ENCODE results near the gene TPRKB.

DNA sequence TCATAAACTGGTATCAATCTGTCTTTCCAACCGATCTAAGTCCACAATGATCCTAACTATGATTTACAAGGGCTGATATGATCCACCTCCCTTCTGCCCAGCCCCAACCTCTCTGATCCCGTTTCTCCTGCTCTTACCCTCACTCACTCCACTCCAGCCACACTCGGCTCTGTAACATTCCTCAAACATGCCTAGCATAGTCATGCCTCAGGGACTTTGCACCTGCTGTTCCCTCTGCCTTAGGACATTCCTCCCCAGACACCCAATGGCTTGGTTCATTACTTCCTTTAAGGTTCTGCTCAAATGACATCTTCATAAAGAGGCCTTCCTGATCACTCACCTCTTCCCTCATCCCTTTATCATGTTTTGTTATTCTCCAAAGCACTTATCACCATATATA, 33.6 kb upstream of the TPRKB start:
- TF ChIP-seq, protein P1, sequence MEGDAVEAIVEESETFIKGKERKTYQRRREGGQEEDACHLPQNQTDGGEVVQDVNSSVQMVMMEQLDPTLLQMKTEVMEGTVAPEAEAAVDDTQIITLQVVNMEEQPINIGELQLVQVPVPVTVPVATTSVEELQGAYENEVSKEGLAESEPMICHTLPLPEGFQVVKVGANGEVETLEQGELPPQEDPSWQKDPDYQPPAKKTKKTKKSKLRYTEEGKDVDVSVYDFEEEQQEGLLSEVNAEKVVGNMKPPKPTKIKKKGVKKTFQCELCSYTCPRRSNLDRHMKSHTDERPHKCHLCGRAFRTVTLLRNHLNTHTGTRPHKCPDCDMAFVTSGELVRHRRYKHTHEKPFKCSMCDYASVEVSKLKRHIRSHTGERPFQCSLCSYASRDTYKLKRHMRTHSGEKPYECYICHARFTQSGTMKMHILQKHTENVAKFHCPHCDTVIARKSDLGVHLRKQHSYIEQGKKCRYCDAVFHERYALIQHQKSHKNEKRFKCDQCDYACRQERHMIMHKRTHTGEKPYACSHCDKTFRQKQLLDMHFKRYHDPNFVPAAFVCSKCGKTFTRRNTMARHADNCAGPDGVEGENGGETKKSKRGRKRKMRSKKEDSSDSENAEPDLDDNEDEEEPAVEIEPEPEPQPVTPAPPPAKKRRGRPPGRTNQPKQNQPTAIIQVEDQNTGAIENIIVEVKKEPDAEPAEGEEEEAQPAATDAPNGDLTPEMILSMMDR (IDR thresholded peaks at IDR 0.05; ENCODE audit: low read depth, low read length, poor library complexity, severe bottlenecking) = no peak
- TF ChIP-seq EZH2phosphoT487 (IDR thresholded peaks at IDR 0.05; ENCODE audit: borderline replicate concordance, low read length) = no peak

All from DOHH2 (cell line).